ENCODE results near the gene GABRA4.
A peak's percentile ranks its signal among the peaks of the same experiment; 100 is the strongest.

GABRA4 gene

DNA sequence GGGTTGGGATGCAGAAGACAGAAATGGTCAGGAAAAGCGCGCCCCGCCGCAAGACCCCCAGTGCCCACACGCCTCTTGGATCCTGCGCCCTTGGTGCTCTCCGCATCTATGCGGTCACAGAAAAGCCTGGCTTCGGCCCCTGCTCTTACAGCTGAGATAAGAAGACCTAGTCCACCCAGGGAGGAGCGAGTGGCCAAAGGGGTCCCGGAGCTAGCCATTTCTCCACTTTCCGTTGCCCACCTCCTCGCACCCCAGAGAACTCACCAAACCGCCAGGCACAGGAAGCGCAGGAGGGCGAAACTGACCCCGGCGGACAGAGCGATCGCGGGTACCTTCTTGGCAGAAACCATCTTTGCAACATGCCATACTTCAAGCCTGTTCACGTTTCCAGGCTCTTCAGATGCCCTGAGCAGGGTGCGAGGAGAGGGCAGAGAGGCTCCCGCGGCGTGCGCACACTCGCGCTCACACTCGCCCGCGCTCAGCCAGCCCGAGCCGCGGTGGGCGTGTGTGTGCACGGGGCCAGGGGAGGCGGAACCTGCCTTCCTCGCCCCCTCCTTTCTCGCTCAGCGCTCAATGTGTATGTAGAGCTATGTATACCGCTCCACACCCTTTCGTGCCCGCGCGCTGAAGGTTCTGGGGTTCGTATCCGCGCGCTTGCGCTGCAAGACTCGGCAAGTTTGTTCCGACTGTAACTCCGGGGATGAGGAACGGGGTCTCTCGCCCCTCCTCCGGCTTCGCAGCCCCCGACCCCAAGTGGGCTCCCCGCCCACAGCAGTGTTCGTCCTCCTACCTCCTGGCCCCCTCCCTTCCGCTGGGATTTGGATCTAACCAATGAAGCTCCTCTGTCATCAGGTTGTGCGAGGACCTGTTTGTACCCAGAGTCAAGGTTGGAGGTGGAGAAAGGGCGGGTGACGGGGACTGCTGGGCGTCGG is at the start of gene GABRA4:
GABRA4 (minus strand) TSS at position 507 of the 932 bp plus-strand sequence; CDS start at position 350, 157 bp downstream.
- DNase-seq, result peak in 14 of 51 donors; percentile 6 to 69 (median 18)

- no peak for DNase-seq
These were observed 47.4 kb upstream of the GABRA4 start for GRCh38 chr4:47040828-47041227.

DNA sequence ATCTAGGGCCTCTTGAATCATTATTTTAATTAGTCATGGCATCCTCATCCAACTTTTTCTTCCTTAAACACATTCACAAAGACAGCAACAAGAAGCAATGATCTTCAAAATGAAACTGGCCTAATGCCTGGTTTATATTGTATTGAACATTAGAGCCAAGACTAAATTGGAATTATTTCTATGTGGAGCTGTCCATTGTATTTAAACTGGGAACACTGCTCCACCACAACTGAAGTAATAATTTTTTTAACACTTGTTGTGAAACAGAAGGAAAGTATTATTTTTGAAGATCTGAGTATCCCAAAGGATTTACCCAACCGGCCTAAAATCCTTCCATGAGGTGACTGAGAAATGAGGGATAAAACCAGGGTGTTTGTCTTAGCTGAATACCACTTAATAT is 44.9 kb upstream of the GABRA4 start:
- DNase-seq, result no peak

GRCh38 chr4:47032405-47033106 is 39.2 kb upstream of the GABRA4 start:
- DNase-seq, result peak in 50 of 51 donors; percentile 14 to 90 (median 62)

DNA sequence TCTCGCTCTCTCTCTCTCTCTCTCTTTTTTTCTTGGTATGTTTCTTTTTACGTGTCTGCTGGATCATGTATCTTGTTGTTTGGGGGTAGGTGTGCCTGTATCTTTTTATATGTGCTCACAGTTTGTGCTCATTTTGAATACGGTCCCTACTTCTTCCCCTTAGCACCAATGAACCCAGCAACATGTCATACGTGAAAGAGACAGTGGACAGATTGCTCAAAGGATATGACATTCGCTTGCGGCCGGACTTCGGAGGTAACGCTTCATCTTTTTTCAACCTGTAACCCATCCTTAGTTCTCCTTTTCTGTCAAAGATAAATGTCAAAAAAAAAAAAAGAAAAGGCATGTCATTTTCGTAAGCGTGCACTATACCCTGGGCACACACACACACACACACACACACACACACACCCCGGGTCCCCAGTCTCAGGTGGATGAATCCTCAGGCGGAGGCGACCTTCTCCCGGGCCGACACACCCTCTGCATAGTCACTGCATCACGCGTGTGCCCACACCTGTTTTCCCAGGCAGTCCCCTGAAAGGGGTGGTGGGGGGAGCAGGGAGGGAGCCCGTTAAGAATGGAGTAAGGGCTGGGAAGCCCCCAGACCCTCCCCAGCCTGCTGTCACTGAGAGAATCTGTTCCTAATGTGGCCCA is 38.5 kb upstream of the GABRA4 start:
- peak in 21 of 51 donors; percentile 1 to 69 (median 30) for DNase-seq

DNA sequence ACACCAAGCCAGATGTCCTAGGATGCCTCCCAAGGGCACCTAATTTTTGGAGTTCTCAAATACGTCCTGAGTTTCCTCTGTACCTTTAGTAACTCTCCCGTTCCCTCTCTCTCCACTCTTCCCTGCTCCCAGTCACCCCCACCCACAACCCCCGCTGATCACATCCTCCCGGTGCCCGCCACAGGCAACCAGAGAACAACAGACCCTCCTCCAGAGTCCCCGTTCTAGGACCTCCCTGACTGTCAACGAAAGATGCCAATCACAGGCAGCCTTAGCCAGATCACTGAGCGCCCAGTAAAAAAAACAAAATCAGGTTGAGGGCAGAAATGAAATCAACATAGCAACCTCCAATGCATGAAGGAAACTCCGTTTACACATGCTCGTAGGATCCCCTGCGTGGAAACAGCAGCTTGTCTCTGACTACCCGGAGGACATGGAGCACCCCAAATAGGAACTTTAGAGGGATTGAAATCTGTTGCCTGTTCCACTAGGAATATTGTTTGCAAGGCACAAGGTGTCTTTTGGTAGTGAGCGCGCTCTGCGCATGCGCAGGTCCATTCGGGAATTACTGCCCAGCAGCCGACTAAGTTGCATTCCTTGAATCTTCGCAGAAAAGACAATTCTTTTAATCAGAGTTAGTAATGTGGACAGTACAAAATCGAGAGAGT is 37.8 kb upstream of the GABRA4 start, which contains the start of gene GABRB1:
GABRB1 (plus strand) TSS at position 557 of the 668 bp plus-strand sequence.
- DNase-seq, result peak; percentile 4 to 88 (median 57)

- DNase-seq, result no peak
These were observed 24.1 kb upstream of the GABRA4 start for GRCh38 chr4:47017494-47017893.

- DNase-seq, result no peak
These were observed 23.7 kb upstream of the GABRA4 start for GRCh38 chr4:47017081-47017480.

DNA sequence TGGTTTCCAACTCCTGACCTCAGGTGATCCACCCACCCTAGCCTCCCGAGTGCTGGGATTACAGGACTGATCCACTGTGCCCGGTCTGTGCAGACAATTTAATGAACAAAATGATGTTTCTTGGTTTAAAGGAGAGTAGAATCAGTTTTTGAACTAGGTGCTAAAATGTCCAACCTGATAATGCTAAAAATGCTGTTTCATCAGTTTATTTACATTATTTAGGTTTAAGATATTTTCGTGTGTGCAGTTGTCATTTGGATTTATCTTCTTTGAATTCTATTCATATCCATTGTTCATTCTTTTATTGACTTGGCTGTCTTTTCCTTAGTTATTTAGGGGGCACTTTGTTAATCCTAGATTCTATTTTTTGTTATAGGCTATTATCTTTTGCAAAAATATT is 20.0 kb upstream of the GABRA4 start:
- DNase-seq, result no peak

DNA sequence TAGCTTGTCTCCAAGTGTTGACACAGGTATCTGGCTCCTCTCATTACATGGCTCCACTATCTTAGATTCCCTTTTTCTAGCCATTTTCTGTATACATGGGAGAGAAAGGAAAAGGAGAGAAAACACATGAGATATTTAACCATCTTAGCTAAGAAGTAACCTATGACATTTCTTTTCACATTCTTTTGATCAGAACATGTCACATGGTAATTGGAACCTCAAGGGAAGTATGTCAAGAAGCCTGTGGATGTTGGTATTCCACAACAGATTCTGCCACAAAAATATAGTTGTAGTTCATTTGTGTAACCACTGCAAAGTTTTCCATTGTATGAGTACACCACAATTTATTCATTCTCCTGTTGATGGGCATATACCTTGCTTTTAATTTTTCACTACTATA is 19.3 kb upstream of the GABRA4 start:
- no peak for DNase-seq

GRCh38 chr4:47010912-47011446 is 17.6 kb upstream of the GABRA4 start:
- DNase-seq, result no peak

GRCh38 chr4:47010347-47010911 is 17.0 kb upstream of the GABRA4 start:
- no peak for DNase-seq

- peak in 1 of 51 donors; percentile 5 for DNase-seq
These were observed 9.2 kb upstream of the GABRA4 start for GRCh38 chr4:47002580-47002979.

DNA sequence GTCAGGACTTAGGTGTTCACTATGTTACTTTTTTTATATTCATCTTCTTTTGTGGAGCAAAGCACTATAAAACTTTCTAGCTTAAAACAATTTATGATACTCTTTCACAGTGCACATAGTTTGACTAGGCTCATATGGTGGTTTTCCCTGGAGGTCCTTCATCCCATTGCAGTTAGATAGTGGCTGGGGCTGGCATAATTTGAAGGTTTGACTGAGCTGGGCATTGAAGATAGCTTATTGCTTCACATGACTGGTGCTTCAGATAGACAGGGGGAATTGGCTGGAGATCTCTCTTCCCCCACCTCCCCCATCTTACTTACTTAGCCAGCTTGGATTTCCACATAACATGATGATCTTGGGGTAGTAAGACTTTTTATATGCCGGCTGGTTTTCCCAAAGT is 7.0 kb upstream of the GABRA4 start:
- DNase-seq, result no peak

DNA sequence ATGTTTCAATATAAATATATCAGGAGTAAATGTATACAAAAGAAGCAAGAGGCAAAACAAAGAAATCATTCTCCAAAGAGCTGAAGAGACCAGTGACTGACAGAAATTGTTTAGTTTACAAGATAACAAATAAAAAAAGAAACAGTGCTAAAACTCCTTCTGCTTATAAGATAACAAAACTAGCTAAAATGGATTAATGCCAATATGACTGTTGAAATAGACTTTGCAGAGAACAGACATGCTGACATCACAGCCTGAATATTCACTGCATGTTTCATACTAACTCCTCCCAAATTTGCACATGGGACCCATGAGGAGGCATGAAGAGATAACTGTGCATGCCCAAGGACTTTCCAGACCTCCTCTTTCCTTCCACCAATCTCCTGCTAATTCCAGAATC is 6.2 kb upstream of the GABRA4 start:
- DNase-seq, result no peak

DNA sequence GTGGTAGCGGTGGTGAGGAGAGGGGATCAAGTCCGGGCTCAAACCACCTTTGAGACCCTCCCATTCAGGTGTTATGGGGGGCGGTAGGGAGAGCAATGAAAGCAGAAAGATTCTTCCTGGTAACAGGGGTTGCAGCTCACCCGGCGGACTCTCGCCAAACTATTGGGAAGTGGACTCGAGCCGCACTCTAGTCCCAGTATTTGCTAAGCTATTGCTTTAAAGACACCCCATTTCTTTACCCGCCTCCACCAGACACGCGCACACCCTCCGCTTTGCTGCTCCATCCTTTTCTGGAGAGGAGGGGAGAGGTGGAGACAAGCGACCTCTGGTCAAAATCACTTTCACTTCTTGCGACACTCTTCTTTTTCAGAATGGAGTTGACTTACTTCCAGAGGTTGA is 625 bp upstream of the GABRA4 start:
- DNase-seq, result peak in 3 of 51 donors; percentile 7 to 58 (median 15)

DNA sequence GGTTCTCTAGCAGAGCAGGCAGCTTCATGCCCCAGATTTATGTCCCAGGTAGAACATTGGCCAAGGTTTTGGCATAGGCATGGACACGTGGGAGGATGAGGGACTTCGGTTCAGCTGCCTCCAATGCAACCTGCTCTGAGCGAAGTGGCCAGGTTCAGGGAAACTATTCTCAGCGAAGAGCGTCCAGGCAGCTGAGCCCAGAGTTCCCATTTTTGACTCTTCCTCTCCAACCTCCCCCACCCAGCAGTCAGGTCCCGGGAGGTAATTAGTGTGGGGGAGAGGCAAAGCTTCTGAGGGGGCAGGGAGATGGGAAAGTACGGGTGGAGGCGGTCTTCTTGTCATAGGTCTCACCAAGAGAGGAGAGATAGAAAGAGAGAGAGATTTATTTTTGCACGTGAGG is 1.0 kb downstream of the GABRA4 start:
- peak in 1 of 51 donors; percentile 69 for DNase-seq

GRCh38 chr4:46986922-46987638 is 6.3 kb downstream of the GABRA4 start:
- DNase-seq, result no peak

GRCh38 chr4:46984781-46985180 is 8.6 kb downstream of the GABRA4 start:
- DNase-seq, result no peak

DNA sequence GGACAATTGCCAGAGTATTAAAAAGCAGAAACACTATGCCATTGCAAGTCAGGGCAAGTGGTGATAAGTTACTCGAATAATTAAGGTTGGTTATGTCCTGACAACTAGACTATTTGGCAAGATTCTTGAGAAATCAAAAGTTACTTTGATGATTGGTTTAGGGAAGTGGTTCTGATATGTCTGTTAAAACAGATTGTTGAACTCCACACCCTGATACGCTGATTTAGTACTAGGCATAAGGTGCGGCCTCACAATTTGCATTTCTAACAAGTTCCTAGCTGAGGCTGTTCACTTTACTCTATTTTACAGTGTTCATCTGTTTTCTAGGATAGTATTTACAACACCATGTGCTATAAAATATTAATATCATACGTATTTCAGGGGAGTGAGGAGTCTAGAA is 12.5 kb downstream of the GABRA4 start:
- DNase-seq, result no peak
